Left renal cortex interstitium (tissue), 4 donors: Measurements from ENCODE around the gene ZCCHC13. TPM values are rescaled to one million over a fixed set of nuclear protein-coding genes. Genes with fewer than 3 reads are reported as not detected.
"Not testable (repeated sequence)": the region's sequence is repeated elsewhere in the genome, so short reads cannot be mapped to it uniquely, and the experiment has no call there.

Experiments
- DNase-seq, 4 donors: peaks; one replicate each; pipeline ENCODE4 v3.0.0-alpha.2; 2013; ENCODE audit warnings: low read depth in 4 of 4, low spot score in 2 of 4, missing footprints in 1 of 4
- polyA plus RNA-seq, 4 donors: library from polyadenylated mRNA; unstranded; fragments of 120-200 nt; gene quantifications; one replicate each; pipeline ENCODE4 v1.2.1, GENCODE V29; 2013; ENCODE audit not compliant: insufficient read length in 4 of 4

ZCCHC13 gene
- polyA plus RNA-seq, 4 donors = not detected

DNA sequence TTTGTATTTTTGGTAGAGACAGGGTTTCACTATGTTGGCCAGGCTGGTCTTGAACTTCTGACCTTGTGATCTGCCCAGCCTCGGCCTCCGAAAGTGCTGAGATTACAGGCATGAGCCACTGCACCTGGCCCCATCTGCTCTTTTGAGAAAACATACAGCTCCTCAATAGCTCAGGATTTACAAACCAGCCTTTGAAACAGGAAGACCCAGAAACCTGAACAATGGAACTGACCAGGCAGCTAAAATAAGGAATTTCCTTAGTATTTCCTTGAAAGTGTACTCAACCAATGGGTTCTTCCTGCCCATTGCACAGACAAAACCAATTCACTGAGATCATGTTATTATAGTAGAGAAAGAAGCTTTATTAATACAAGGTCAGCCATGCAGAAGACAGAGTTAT is 15.3 kb downstream of the ZCCHC13 start:
- DNase-seq = not testable (repeated sequence)

GRCh38 chrX:74321191-74321590 is 17.2 kb downstream of the ZCCHC13 start:
- DNase-seq = no peak

DNA sequence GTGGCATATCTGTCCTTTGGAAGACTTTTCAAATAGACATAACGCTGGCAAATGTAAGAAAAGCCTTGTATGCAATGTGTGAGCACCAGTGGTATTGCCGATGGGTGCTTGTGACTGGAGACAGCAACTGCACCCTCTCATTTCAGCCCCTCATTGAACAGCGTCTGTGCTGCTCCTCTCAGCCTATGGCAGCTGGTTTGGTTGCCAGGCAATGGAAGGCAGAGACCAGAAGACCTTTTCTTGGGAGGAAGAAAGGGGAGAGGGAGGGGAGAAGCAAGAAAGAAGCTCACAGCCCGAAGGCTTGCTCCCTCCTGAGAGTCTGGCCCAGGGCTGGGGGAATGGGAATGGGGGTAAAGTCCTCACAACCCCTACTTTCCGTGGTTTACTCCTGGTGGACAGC is 20.2 kb downstream of the ZCCHC13 start:
- DNase-seq = no peak

- DNase-seq = no peak
These were observed 21.4 kb downstream of the ZCCHC13 start for GRCh38 chrX:74325130-74326059.

DNA sequence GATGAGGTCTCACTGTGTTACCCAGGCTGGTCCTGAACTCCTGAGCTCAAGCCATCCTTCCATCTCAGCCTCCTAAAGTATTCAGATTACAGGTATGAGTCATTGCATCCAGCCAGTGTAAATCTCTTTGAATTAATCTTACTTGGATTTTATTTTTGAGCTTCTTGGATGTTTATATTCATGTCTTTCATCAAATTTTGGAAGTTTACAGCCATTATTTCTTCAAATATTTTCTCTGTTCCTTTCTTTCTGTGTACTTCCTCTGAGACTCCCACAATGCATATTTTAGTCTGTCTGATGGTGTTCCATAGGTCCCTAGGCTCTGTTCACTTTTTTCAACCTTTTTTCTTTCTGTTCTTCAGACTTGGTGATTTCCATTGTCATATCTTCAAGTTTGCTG is 34.9 kb downstream of the ZCCHC13 start:
- no peak for DNase-seq

DNA sequence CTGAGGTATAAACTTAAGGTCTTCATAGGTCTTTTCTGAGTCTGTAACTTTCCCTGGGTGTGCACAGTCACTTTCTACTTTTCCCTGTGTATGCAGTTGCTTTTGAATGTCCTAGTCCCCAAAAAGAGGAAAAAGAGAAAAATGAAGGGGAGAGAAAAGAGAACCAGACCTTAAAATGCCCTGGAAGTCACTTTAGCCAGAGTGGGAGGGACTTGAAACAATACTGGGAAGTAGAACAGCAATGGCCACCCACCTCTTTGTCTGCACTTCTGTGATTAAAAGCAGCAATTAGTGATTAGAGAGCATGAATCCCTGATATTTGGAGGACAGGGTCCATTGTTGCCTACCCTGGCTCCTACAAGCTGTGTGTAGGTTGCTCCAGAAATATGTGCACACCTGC is 36.1 kb downstream of the ZCCHC13 start:
- no peak for DNase-seq

DNA sequence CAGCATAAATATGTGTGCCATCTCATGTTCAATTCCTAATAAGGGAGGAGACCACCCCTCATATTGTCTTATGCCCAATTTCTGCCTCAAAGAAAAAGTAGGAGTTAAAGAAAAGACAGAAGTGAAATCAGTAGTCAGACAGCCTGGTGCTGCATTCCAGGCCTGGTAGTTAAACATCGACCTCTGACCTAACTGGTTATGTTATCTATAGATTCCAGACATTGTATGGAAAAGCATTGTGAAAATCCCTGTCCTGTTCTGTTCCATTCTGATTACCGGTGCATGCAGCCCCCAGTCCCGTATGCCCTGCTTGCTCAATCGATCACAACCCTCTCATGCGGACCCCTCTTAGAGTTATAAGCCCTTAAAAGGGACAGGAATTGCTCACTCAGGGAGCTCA is 38.2 kb downstream of the ZCCHC13 start:
- DNase-seq = not testable (repeated sequence)

DNA sequence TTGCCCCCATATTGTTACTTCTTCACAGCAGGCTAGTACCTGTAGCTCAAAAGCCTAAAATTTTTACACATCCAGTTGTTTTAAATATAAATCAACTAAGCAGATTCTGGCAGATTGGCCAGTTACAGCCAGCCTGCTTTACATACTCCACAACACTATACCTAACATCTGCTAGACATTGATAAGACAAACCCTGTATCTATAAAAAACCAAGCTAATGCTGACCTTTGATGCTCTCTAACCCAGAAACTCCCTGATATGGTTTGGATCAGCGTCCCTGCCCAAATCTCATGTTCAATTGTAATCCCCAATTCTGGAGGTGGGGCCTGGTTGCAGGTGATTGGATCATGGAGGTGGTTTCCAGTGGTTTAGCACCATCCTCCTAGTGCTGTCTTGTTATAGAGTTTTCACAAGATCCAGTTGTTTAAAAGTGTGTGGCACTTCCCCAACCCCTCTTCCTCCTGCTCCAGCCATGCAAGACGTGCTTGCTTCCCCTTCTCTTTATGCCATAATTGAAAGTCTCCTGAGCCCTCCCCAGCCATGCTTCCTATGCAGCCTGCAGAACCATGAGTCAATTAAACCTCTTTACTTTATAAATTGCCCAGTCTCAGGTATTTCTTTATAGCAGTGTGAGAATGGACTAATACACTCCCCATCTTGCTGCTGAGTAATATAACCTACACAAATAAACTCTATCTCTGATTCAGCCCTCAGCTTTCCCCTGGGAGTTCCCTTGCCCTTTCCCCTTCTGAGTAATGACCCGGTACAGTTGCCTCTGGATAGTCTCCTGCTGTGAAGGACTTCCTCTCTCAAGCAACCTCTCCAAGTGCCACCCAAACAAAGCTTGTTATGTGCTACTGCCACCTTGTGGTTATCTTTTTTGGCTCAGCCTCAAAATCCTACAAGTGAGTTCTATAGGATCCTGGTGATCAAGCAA is 39.6 kb downstream of the ZCCHC13 start:
- DNase-seq = peak; percentile 5 to 36 (median 10)

DNA sequence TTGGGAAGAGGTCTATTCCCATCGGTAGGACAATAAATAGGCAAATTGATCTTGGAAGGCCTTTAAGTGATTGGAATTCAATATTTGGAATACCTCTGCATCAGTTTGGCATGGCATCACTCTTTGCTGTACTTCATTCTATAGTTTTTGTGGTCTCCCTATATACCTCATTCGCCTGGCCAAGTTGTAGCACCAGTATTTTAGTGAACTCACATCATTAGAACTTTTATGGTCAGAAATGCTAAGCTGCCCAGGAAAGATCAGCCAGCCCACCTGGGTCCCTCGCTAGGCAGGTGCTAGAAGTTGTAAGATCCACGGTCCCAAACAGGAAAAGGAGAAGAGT is 40.3 kb downstream of the ZCCHC13 start:
- DNase-seq = no peak

DNA sequence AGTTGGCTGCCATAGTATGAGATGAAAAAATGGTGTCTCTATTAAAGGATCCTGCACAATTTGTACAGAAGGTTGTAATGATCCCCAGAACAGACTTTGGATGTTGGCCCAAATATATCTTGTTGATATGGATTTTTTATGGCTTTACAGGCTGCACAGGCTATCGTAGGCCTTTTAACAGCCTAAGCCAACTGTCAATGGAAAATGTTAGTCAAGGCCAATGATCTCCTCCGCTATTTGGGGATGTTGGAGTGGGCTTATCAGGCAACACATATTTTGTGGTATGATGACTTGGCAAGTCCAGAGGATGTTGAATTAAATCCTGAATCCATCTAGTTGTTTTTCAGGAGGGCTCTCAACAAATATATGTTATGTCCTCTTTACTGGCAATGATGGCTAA is 42.1 kb downstream of the ZCCHC13 start:
- DNase-seq = no peak

DNA sequence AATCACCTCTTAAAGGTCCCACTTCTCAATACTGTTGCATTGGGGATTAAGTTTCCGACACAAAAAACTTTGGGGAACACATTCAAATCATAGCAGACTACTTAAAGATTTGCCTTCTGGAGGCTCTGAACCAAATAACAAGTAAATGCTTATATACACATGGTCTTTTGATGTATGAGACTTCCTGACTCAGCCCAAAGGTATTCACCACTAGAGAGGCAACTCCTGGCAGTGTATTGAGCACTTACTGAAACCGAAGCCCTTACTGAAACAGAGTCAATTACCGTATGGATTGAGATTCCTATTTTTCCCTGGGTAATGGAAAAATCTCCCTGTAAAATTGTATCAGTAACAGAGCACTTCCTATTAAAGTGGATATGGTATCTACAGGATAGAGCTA is 45.4 kb downstream of the ZCCHC13 start:
- DNase-seq = no peak

DNA sequence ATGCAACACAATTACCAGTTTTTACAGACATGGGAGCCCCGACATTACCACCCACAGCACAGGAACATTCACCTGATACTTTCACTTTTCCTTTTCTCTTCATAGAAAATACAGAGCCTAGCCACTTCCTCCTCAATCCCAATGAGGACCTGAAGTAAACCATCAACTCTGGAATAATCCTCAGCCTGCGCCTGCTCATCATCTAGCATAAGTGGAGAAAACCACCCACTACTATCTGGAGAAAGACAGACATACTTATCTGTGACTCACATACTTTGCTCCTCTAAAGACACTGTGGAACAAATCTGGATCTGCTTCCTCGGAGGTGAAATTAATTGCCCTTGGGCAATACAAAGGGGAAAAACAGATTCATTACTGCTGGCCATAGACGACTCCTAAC is 47.8 kb downstream of the ZCCHC13 start:
- no peak for DNase-seq

GRCh38 chrX:74353984-74354383 is 50.0 kb downstream of the ZCCHC13 start:
- DNase-seq = no peak

Other genes starting within 250 kb of the ZCCHC13 start
- gene SLC16A2, start 117.3 kb downstream of the ZCCHC13 start, polyA plus RNA-seq = 10 to 100 TPM; 25.4 to 34.0 (median 30.8) TPM